ENCODE measurements around the gene MGAT5.

MGAT5 gene, protein sequence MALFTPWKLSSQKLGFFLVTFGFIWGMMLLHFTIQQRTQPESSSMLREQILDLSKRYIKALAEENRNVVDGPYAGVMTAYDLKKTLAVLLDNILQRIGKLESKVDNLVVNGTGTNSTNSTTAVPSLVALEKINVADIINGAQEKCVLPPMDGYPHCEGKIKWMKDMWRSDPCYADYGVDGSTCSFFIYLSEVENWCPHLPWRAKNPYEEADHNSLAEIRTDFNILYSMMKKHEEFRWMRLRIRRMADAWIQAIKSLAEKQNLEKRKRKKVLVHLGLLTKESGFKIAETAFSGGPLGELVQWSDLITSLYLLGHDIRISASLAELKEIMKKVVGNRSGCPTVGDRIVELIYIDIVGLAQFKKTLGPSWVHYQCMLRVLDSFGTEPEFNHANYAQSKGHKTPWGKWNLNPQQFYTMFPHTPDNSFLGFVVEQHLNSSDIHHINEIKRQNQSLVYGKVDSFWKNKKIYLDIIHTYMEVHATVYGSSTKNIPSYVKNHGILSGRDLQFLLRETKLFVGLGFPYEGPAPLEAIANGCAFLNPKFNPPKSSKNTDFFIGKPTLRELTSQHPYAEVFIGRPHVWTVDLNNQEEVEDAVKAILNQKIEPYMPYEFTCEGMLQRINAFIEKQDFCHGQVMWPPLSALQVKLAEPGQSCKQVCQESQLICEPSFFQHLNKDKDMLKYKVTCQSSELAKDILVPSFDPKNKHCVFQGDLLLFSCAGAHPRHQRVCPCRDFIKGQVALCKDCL

DNA sequence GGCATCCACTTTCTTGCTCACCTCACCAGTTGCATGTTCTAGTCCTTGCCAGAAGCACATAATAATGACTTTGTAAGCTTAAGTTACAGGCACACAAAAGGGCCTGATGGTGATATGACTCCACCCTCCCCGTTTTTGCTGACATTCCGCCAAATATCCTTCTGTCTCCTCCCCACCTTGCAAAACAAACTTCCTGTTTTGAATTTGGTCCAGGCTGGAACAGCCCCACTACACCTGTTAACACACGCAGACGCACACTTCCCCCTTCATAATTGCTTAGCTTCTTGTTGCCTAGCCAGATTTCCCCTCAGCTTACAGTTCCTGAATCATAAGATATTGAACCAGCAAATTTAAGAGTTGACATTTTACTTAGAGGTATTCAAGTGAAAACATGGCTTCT, at the start of gene MGAT5:
MGAT5 (plus strand) TSS at position 269 of the 400 bp plus-strand sequence. CDS start 332 bp downstream, outside the sequence.
- ATAC-seq = no peak
- no peak for TF ChIP-seq CSRNP3 (CRISPR knock-in tag; IDR thresholded peaks at IDR 0.05)
- TF ChIP-seq, protein P1, sequence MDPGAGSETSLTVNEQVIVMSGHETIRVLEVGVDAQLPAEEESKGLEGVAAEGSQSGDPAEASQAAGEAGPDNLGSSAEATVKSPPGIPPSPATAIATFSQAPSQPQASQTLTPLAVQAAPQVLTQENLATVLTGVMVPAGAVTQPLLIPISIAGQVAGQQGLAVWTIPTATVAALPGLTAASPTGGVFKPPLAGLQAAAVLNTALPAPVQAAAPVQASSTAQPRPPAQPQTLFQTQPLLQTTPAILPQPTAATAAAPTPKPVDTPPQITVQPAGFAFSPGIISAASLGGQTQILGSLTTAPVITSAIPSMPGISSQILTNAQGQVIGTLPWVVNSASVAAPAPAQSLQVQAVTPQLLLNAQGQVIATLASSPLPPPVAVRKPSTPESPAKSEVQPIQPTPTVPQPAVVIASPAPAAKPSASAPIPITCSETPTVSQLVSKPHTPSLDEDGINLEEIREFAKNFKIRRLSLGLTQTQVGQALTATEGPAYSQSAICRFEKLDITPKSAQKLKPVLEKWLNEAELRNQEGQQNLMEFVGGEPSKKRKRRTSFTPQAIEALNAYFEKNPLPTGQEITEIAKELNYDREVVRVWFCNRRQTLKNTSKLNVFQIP (CRISPR knock-in tag; IDR thresholded peaks at IDR 0.05; ENCODE audit: borderline replicate concordance, low read depth) = no peak

GRCh38 chr2:134205087-134205486, 48.8 kb upstream of the MGAT5 start:
- ATAC-seq = no peak
- TF ChIP-seq BACH2 (CRISPR knock-in tag; IDR thresholded peaks at IDR 0.05; ENCODE audit: borderline replicate concordance) = no peak
- TF ChIP-seq PATZ1 (CRISPR knock-in tag; IDR thresholded peaks at IDR 0.05; ENCODE audit: borderline replicate concordance) = no peak
- TF ChIP-seq ESRRG (CRISPR knock-in tag; IDR thresholded peaks at IDR 0.05) = no peak
- TF ChIP-seq GLIS3 (CRISPR knock-in tag; IDR thresholded peaks at IDR 0.05) = no peak
- TF ChIP-seq ARNTL (CRISPR knock-in tag; IDR thresholded peaks at IDR 0.05; ENCODE audit: borderline replicate concordance, low read depth) = no peak
- TF ChIP-seq ZC3H10 (CRISPR knock-in tag; IDR thresholded peaks at IDR 0.05) = no peak
- no peak for TF ChIP-seq SNAI2 (CRISPR knock-in tag; IDR thresholded peaks at IDR 0.05)
- TF ChIP-seq ZFP30 (CRISPR knock-in tag; IDR thresholded peaks at IDR 0.05) = no peak
- TF ChIP-seq ZNF565 (CRISPR knock-in tag; conservative IDR thresholded peaks at IDR 0.05; ENCODE audit: low read depth) = no peak
- TF ChIP-seq TCF4 (CRISPR knock-in tag; IDR thresholded peaks at IDR 0.05; ENCODE audit: borderline replicate concordance) = no peak
- TF ChIP-seq PPARA (CRISPR knock-in tag; IDR thresholded peaks at IDR 0.05; ENCODE audit: borderline replicate concordance) = no peak
- TF ChIP-seq ZFP3 (CRISPR knock-in tag; IDR thresholded peaks at IDR 0.05) = no peak
- no peak for TF ChIP-seq TOX (CRISPR knock-in tag; IDR thresholded peaks at IDR 0.05; ENCODE audit: borderline replicate concordance)
- TF ChIP-seq OSR1 (CRISPR knock-in tag; IDR thresholded peaks at IDR 0.05) = no peak
- no peak for TF ChIP-seq CSDC2 (CRISPR knock-in tag; IDR thresholded peaks at IDR 0.05)
- no peak for TF ChIP-seq CSRNP3 (CRISPR knock-in tag; IDR thresholded peaks at IDR 0.05)
- no peak for TF ChIP-seq ZNF8 (CRISPR knock-in tag; IDR thresholded peaks at IDR 0.05)
- no peak for TF ChIP-seq ISL1 (CRISPR knock-in tag; IDR thresholded peaks at IDR 0.05)
- no peak for TF ChIP-seq CREB5 (CRISPR knock-in tag; IDR thresholded peaks at IDR 0.05; ENCODE audit: low read depth)

GRCh38 chr2:134206031-134206430, 47.8 kb upstream of the MGAT5 start:
- ATAC-seq = no peak
- no peak for TF ChIP-seq ESRRG (CRISPR knock-in tag; IDR thresholded peaks at IDR 0.05)
- no peak for TF ChIP-seq ZNF70 (CRISPR knock-in tag; IDR thresholded peaks at IDR 0.05)
- no peak for TF ChIP-seq OSR1 (CRISPR knock-in tag; IDR thresholded peaks at IDR 0.05)
- TF ChIP-seq, protein P1 (CRISPR knock-in tag; IDR thresholded peaks at IDR 0.05; ENCODE audit: borderline replicate concordance, low read depth) = no peak
- TF ChIP-seq, protein P2, sequence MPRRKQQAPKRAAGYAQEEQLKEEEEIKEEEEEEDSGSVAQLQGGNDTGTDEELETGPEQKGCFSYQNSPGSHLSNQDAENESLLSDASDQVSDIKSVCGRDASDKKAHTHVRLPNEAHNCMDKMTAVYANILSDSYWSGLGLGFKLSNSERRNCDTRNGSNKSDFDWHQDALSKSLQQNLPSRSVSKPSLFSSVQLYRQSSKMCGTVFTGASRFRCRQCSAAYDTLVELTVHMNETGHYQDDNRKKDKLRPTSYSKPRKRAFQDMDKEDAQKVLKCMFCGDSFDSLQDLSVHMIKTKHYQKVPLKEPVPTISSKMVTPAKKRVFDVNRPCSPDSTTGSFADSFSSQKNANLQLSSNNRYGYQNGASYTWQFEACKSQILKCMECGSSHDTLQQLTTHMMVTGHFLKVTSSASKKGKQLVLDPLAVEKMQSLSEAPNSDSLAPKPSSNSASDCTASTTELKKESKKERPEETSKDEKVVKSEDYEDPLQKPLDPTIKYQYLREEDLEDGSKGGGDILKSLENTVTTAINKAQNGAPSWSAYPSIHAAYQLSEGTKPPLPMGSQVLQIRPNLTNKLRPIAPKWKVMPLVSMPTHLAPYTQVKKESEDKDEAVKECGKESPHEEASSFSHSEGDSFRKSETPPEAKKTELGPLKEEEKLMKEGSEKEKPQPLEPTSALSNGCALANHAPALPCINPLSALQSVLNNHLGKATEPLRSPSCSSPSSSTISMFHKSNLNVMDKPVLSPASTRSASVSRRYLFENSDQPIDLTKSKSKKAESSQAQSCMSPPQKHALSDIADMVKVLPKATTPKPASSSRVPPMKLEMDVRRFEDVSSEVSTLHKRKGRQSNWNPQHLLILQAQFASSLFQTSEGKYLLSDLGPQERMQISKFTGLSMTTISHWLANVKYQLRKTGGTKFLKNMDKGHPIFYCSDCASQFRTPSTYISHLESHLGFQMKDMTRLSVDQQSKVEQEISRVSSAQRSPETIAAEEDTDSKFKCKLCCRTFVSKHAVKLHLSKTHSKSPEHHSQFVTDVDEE (CRISPR knock-in tag; IDR thresholded peaks at IDR 0.05) = no peak
- TF ChIP-seq RARB (CRISPR knock-in tag; IDR thresholded peaks at IDR 0.05) = no peak
